ENCODE measurements around the gene ACVR1. TPM values are rescaled to one million over a fixed set of nuclear protein-coding genes. Genes with fewer than 3 reads are reported as not detected.
A peak's percentile ranks its signal among the peaks of the same experiment; 100 is the strongest.

ACVR1 gene
- total and polyA plus RNA-seq, 3 experiments from 2014 or later: 9.5 to 18.3 (median 14.8) TPM

GRCh38 chr2:157821519-157822131 lies 54.5 kb downstream of the ACVR1 start:
- H3K27ac Mint-ChIP-seq: peak overlapping the region in 1 of 8 donors; percentile 40
- DNase-seq: no peak
- H3K9me3 Mint-ChIP-seq: no peaks in the 10 kb centered on the region
- peaks cover 3 to 25% (median 21%) of the 10 kb centered on the region in 3 donors for H3K4me1 Mint-ChIP-seq
- H3K27ac ChIP-seq (ENCODE audit: low read depth, low read length): no peak overlapping the region
- H3K9me3 ChIP-seq (ENCODE audit: low read length): no peaks in the 10 kb centered on the region
- peaks cover 8% of the 10 kb centered on the region for H3K36me3 ChIP-seq (ENCODE audit: insufficient read depth, low read length)
- CTCF ChIA-PET: no interaction called here
- H3K36me3 Mint-ChIP-seq: peaks cover 22 to 49% (median 33%) of the 10 kb centered on the region in 3 donors
- H3K4me3 Mint-ChIP-seq: no peak overlapping the region
- no peaks in the 10 kb centered on the region for H3K4me1 ChIP-seq (ENCODE audit: insufficient read depth, low read length)
- POLR2A ChIA-PET: no interaction called here
- H3K27me3 ChIP-seq (ENCODE audit: insufficient read depth, low read length, poor library complexity, severe bottlenecking): no peaks in the 10 kb centered on the region
- H3K27me3 Mint-ChIP-seq: peaks cover 0 to 1% of the 10 kb centered on the region in 2 donors
- H3K4me3 ChIP-seq (ENCODE audit: low read length): no peak overlapping the region

DNA sequence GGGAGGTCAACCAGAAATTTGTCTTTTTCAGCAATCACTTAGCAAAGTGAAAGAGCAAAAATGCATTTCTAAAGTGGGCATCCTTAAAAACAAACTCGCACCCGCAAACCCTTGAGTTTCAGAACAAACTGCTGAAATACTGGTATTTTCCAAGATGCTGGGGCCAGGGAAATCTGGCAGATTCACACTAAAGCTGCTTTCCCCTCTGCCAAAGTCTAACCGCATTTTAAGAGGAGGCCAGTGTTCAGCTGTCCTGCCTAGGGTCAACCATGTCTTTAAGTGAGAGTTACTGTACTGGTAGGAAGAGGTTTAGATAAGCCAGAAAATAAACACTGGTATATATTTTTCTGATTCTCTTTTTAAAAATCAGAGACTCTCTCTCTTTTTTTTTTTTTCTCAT lies 55.9 kb downstream of the ACVR1 start:
- DNase-seq: no peak
- peaks cover 8% of the 10 kb centered on the region for H3K36me3 ChIP-seq (ENCODE audit: insufficient read depth, low read length)
- Mint-ChIP-seq H3K9me3 (no peaks in the 10 kb centered on the region), H3K27ac (no peak overlapping the region), H3K36me3 (peaks cover 22 to 48% (median 35%) of the 10 kb centered on the region in 3 donors), H3K4me3 (no peak overlapping the region), H3K4me1 (peaks cover 4 to 21% (median 17%) of the 10 kb centered on the region in 3 donors), H3K27me3 (peaks cover 0 to 1% of the 10 kb centered on the region in 2 donors)
- H3K27me3 ChIP-seq (ENCODE audit: insufficient read depth, low read length, poor library complexity, severe bottlenecking): no peaks in the 10 kb centered on the region
- POLR2A ChIA-PET: no interaction called here
- CTCF ChIA-PET: no interaction called here
- no peaks in the 10 kb centered on the region for H3K9me3 ChIP-seq (ENCODE audit: low read length)
- no peak overlapping the region for H3K27ac ChIP-seq (ENCODE audit: low read depth, low read length)
- H3K4me1 ChIP-seq (ENCODE audit: insufficient read depth, low read length): no peaks in the 10 kb centered on the region
- H3K4me3 ChIP-seq (ENCODE audit: low read length): no peak overlapping the region

GRCh38 chr2:157819761-157820160 lies 56.4 kb downstream of the ACVR1 start:
- Mint-ChIP-seq H3K9me3 (no peaks in the 10 kb centered on the region), H3K36me3 (peaks cover 19 to 44% (median 31%) of the 10 kb centered on the region in 3 donors), H3K27ac (no peak overlapping the region), H3K4me1 (peaks cover 1 to 17% (median 13%) of the 10 kb centered on the region in 3 donors), H3K4me3 (no peak overlapping the region), H3K27me3 (peaks cover 0 to 1% of the 10 kb centered on the region in 2 donors)
- ChIA-PET POLR2A (no interaction called here), CTCF (no interaction called here)
- Histone ChIP-seq H3K4me1 (ENCODE audit: insufficient read depth, low read length) (no peaks in the 10 kb centered on the region), H3K4me3 (ENCODE audit: low read length) (no peak overlapping the region), H3K36me3 (ENCODE audit: insufficient read depth, low read length) (peaks cover 8% of the 10 kb centered on the region), H3K27me3 (ENCODE audit: insufficient read depth, low read length, poor library complexity, severe bottlenecking) (no peaks in the 10 kb centered on the region), H3K27ac (ENCODE audit: low read depth, low read length) (no peak overlapping the region), H3K9me3 (ENCODE audit: low read length) (no peaks in the 10 kb centered on the region)
- no peak for DNase-seq

DNA sequence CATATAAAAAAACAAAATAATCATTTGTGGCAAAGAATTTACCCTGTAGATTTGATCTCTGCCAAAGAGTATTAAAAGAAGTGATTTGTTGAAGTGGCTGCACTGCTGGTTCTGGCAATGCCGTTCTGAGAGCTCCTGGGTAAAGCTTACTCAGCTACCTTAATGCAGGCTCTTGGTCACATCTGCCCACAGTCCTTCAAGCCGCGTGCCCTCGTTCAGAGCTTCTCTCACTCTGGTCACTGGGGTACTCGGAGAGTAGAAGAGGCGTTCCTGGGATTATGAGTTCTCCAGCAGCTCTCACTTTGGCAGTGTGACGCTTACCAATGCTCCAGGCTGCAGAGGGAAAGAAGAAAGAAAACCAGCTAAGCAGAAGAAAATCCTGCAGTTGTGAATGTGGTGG lies 57.9 kb downstream of the ACVR1 start:
- Mint-ChIP-seq H3K36me3 (peaks cover 19 to 50% (median 35%) of the 10 kb centered on the region in 3 donors), H3K4me1 (peaks cover 1 to 12% (median 11%) of the 10 kb centered on the region in 3 donors), H3K27ac (peak overlapping the region in 2 of 8 donors; percentile 7 to 29), H3K27me3 (peaks cover 0 to 1% of the 10 kb centered on the region in 2 donors), H3K9me3 (no peaks in the 10 kb centered on the region), H3K4me3 (no peak overlapping the region)
- no peaks in the 10 kb centered on the region for H3K4me1 ChIP-seq (ENCODE audit: insufficient read depth, low read length)
- no peak overlapping the region for H3K27ac ChIP-seq (ENCODE audit: low read depth, low read length)
- ChIA-PET CTCF (no interaction called here), POLR2A (no interaction called here)
- no peak overlapping the region for H3K4me3 ChIP-seq (ENCODE audit: low read length)
- H3K36me3 ChIP-seq (ENCODE audit: insufficient read depth, low read length): peaks cover 8% of the 10 kb centered on the region
- H3K27me3 ChIP-seq (ENCODE audit: insufficient read depth, low read length, poor library complexity, severe bottlenecking): no peaks in the 10 kb centered on the region
- H3K9me3 ChIP-seq (ENCODE audit: low read length): no peaks in the 10 kb centered on the region
- DNase-seq: no peak

DNA sequence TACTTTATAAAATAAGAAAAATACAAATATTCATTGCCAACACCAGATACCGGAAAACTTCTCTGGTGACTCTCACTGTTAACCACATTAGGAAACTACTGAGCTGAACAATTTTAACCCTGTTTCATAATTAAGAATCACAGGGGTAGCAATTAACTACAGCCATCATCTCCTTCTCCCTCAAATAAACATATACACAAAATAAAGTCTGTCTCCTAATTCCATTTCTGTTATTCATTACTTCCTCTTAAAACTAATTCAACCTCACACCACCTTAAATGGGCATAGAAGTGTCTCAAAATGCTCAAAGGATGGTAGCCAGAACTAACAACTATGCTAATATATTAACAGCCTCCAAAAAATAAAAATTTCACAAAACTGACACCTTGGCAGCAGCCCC lies 60.7 kb downstream of the ACVR1 start:
- CTCF ChIA-PET: no interaction called here

DNA sequence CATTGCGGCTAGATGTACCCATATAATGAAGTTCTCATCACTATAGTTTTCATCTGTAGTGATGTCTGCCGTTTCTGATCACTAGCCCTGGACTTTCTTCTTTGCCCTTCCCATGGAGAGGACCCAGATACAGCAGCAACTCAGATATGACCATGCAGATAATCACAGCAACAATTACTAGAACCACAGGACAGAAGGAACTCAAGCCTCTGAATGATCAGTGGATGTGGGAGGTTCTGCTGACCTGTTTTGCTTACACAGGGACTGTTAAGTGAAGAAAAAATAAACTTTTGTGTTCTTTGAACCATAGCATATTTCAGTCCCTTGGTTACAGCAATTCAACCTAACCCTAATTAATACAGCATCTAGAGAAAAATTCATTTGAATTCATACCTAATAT lies 62.7 kb downstream of the ACVR1 start:
- CTCF ChIA-PET: no interaction called here
- no peaks in the 10 kb centered on the region for H3K27me3 Mint-ChIP-seq

More for the DNA sequence above, 60.7 kb downstream of the ACVR1 start:
- H3K36me3 Mint-ChIP-seq: peaks cover 19 to 68% (median 40%) of the 10 kb centered on the region in 3 donors
- H3K4me1 ChIP-seq (ENCODE audit: insufficient read depth, low read length): no peaks in the 10 kb centered on the region
- no peak overlapping the region for H3K4me3 Mint-ChIP-seq
- peaks cover 8% of the 10 kb centered on the region for H3K36me3 ChIP-seq (ENCODE audit: insufficient read depth, low read length)
- no peaks in the 10 kb centered on the region for H3K27me3 ChIP-seq (ENCODE audit: insufficient read depth, low read length, poor library complexity, severe bottlenecking)
- H3K9me3 ChIP-seq (ENCODE audit: low read length): no peaks in the 10 kb centered on the region
- POLR2A ChIA-PET: no interaction called here
- peaks cover 4 to 18% (median 15%) of the 10 kb centered on the region in 3 donors for H3K4me1 Mint-ChIP-seq
- peaks cover 0 to 1% of the 10 kb centered on the region in 2 donors for H3K27me3 Mint-ChIP-seq
- no peak for DNase-seq
- H3K4me3 ChIP-seq (ENCODE audit: low read length): no peak overlapping the region
- no peaks in the 10 kb centered on the region for H3K9me3 Mint-ChIP-seq
- H3K27ac ChIP-seq (ENCODE audit: low read depth, low read length): no peak overlapping the region
- H3K27ac Mint-ChIP-seq: peak overlapping the region in 1 of 8 donors; percentile 13

DNA sequence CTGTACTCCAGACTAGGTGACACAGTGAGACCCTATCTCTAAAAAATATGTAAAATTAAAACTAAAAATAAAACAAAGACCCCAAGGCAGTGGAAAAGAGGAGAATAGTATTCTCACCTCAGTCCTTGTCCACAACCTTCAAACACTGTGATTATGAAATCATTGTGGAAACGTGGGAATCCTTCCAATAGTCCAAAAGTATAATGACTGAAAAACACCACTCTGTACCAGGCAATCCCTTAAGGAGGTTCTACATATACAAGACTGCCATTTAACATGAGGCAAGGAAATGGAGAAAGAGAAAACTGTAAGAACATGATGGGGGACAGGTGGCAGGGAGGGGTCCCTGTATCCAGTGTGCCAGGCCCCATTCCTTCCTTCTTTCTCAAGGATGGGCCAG lies 66.1 kb downstream of the ACVR1 start:
- Mint-ChIP-seq H3K27ac (no peak overlapping the region), H3K4me3 (no peak overlapping the region), H3K4me1 (peaks cover 4 to 30% (median 12%) of the 10 kb centered on the region in 3 donors), H3K9me3 (no peaks in the 10 kb centered on the region), H3K36me3 (peaks cover 23 to 44% (median 26%) of the 10 kb centered on the region in 3 donors), H3K27me3 (no peaks in the 10 kb centered on the region)
- H3K27me3 ChIP-seq (ENCODE audit: insufficient read depth, low read length, poor library complexity, severe bottlenecking): no peaks in the 10 kb centered on the region
- no peak for DNase-seq
- H3K4me3 ChIP-seq (ENCODE audit: low read length): no peak overlapping the region
- H3K27ac ChIP-seq (ENCODE audit: low read depth, low read length): no peak overlapping the region
- CTCF ChIA-PET: no interaction called here
- H3K4me1 ChIP-seq (ENCODE audit: insufficient read depth, low read length): no peaks in the 10 kb centered on the region
- H3K36me3 ChIP-seq (ENCODE audit: insufficient read depth, low read length): no peaks in the 10 kb centered on the region
- POLR2A ChIA-PET: no interaction called here
- H3K9me3 ChIP-seq (ENCODE audit: low read length): no peaks in the 10 kb centered on the region

More for the DNA sequence above, 62.7 kb downstream of the ACVR1 start:
- no peak overlapping the region for H3K27ac Mint-ChIP-seq
- no peak for DNase-seq
- no peaks in the 10 kb centered on the region for H3K9me3 Mint-ChIP-seq
- peaks cover 4 to 20% (median 16%) of the 10 kb centered on the region in 3 donors for H3K4me1 Mint-ChIP-seq
- POLR2A ChIA-PET: no interaction called here
- H3K4me3 Mint-ChIP-seq: no peak overlapping the region
- H3K4me3 ChIP-seq (ENCODE audit: low read length): no peak overlapping the region
- H3K36me3 ChIP-seq (ENCODE audit: insufficient read depth, low read length): peaks cover 8% of the 10 kb centered on the region
- no peaks in the 10 kb centered on the region for H3K27me3 ChIP-seq (ENCODE audit: insufficient read depth, low read length, poor library complexity, severe bottlenecking)
- H3K9me3 ChIP-seq (ENCODE audit: low read length): no peaks in the 10 kb centered on the region
- H3K4me1 ChIP-seq (ENCODE audit: insufficient read depth, low read length): no peaks in the 10 kb centered on the region
- H3K27ac ChIP-seq (ENCODE audit: low read depth, low read length): no peak overlapping the region
- H3K36me3 Mint-ChIP-seq: peaks cover 20 to 62% (median 33%) of the 10 kb centered on the region in 3 donors

- no peaks in the 10 kb centered on the region for H3K27me3 ChIP-seq (ENCODE audit: insufficient read depth, low read length, poor library complexity, severe bottlenecking)
- H3K4me3 ChIP-seq (ENCODE audit: low read length): no peak overlapping the region
- no peaks in the 10 kb centered on the region for H3K27me3 Mint-ChIP-seq
- H3K4me3 Mint-ChIP-seq: no peak overlapping the region
- no peaks in the 10 kb centered on the region for H3K9me3 Mint-ChIP-seq
- H3K4me1 Mint-ChIP-seq: peaks cover 4 to 30% (median 12%) of the 10 kb centered on the region in 3 donors
- H3K4me1 ChIP-seq (ENCODE audit: insufficient read depth, low read length): no peaks in the 10 kb centered on the region
- CTCF ChIA-PET: no interaction called here
- H3K27ac ChIP-seq (ENCODE audit: low read depth, low read length): no peak overlapping the region
- peaks cover 23 to 40% (median 26%) of the 10 kb centered on the region in 3 donors for H3K36me3 Mint-ChIP-seq
- no peaks in the 10 kb centered on the region for H3K9me3 ChIP-seq (ENCODE audit: low read length)
- no peak overlapping the region for H3K27ac Mint-ChIP-seq
- POLR2A ChIA-PET: no interaction called here
- H3K36me3 ChIP-seq (ENCODE audit: insufficient read depth, low read length): no peaks in the 10 kb centered on the region
- DNase-seq: no peak
Measured at GRCh38 chr2:157809212-157809611, 66.9 kb downstream of the ACVR1 start.
